GM12801 (cell line): ENCODE results near the gene TEN1.

Experiments
- TF ChIP-seq, protein P1 (sequence below): IDR thresholded peaks from one replicate; pipeline ENCODE4 v1.5.1; 2011; ENCODE audit warnings: control low read depth; ENCODE audit not compliant: insufficient read length; ENCODE audit errors: extremely low read depth

Gene TEN1

DNA sequence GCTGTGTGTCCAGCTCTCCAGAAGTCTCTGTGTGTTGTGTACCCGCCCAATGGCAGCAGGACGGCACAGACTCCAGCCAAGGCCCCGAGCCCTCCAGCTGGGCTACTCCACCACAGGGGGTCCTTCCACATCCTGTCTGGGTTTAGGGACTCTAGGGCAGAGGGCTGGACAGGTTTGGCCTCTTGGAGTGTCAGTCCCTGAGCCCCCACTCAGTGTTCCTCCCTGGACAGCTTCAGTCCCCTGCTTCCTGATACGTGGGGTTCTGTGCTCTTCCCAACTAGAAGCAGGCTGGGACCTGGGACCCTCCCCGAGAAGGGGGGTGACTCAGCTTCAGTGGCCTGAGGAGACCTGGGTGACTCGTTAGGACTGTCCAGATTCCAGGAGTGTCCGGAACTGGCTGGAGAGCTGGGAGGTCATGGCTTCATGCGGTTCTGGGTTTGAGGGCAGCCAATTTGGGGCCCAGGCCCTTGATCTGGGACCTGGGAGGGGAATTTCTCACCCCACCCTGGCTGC, 25.8 kb downstream of the TEN1 start:
- TF ChIP-seq, protein P1, sequence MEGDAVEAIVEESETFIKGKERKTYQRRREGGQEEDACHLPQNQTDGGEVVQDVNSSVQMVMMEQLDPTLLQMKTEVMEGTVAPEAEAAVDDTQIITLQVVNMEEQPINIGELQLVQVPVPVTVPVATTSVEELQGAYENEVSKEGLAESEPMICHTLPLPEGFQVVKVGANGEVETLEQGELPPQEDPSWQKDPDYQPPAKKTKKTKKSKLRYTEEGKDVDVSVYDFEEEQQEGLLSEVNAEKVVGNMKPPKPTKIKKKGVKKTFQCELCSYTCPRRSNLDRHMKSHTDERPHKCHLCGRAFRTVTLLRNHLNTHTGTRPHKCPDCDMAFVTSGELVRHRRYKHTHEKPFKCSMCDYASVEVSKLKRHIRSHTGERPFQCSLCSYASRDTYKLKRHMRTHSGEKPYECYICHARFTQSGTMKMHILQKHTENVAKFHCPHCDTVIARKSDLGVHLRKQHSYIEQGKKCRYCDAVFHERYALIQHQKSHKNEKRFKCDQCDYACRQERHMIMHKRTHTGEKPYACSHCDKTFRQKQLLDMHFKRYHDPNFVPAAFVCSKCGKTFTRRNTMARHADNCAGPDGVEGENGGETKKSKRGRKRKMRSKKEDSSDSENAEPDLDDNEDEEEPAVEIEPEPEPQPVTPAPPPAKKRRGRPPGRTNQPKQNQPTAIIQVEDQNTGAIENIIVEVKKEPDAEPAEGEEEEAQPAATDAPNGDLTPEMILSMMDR = no peak

DNA sequence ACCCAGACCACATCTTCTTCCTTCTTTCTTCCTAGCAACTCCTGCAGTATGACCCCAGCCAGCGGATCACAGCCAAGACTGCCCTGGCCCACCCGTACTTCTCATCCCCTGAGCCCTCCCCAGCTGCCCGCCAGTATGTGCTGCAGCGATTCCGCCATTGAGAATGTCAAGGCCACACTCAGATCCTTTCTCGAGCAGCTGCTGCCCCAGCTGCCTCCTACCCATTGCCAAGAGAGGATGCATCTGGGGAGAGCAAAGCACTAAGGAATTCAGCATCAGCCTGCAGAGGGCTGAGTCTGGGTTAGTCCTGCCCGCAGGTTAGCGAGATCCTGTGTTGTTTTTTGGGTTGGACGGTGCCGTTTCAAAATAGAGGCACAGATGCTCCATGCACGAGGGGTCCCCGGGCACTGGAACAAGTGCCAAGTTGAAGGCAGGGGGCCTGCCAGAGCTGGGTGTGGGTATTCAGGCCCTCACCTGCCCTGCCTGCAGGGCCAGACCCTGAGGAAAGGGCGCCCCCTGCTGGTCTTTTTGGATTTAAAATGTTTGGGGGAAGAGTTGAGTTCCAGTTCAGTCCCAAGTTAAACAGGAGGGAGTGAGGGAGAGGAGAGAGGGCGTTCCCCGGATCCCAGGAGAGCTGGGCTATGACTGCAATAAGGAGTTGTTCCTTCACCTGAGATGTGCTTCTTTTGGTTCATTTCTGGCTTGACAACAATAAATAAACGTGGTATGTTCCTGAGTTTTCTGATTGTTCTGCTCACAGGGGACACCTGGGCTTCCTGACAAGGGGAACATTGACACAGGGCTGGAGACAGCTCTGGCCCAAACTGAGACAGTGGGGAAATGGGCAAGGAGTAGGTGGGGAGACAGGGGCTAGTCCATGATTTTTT, 26.5 kb downstream of the TEN1 start:
- TF ChIP-seq, protein P1 = no peak

DNA sequence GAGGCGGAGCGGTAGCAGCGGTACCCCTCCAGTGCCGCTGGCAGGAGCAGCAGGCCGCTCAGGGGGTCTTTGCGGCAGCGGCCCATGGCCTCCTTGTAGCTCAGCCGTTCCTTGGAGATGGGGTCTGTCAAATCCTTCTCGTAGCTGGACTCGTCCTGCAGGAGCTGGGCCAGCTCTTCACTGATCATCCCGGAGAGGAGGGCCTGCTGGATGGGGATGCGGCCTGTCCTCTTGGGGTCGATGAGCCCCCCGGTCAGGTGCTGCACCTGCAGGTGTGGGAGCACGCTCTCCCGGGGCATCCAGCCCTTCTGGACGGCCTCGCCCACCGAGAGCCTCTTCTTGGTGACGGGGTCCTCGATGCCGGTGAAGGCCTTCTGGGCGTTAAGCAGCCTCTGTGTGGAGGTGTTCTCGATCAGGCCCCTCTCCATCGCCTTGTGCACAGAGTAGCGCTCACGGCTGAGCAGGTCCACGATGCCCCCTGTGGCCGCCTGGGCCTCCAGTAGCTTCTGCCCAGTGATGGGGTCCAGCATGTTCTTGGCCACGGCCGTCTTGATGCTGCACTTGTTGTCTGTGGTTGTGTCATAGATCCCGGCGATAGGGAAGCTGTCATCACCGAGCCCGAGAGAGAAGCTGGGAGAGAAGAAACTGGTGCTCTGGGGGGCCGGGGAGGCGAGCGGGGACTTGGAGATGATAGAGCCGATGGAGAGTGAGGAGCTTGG, 28.2 kb downstream of the TEN1 start:
- TF ChIP-seq, protein P1 = no peak

GRCh38 chr17:76007850-76008165, 28.8 kb downstream of the TEN1 start:
- TF ChIP-seq, protein P1 = no peak

- TF ChIP-seq, protein P1 = no peak
These were observed 29.2 kb downstream of the TEN1 start for GRCh38 chr17:76008208-76008607.

- TF ChIP-seq, protein P1 = no peak
These were observed 29.8 kb downstream of the TEN1 start for GRCh38 chr17:76008630-76009425.

DNA sequence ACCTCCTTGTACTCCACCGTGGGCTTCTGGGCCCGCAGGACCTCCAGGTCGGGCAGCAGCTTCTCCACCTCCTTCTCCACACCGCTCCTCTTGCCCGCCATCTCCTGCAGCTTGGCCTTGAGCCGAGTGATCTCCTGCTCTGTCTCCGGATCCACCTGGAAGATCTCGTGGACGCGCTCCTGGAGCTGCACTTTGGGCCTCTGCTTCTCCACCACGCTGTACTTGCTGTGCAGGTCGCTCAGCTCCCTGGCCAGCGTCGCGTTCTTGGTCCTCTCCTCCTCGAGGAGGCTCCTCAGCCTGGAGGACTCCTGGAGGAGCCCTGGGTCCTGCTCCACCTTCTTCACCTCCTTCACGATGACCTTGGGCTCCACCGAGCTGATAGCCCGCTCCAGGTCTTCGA, 30.4 kb downstream of the TEN1 start:
- TF ChIP-seq, protein P1 = no peak
